ENCODE measurements around the gene ZNF618.

DNA sequence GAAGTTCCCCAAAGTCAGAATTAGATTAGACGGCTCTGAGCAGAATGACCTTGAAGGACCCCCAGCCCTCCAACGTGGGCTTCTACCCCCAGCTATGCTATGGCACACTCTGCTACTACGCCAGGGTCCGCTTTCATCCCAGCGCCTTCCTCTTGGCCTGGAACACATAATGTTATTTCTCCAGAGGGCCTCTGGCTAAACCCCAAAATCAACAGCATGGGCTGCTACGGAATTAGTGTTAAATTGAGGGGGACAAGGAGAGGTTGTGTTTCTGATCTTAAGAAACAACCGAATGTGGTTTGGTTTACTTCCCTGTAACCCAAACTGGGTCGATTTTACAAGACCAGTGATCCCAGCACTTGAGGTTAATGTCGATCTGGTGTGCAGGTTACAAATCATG, 97.1 kb downstream of the ZNF618 start:
- no peak for TF ChIP-seq EP300 (IDR thresholded peaks at IDR 0.05)
- no peak for TF ChIP-seq CTCF (IDR thresholded peaks at IDR 0.05)
- TF ChIP-seq POLR2AphosphoS5 (IDR thresholded peaks at IDR 0.05) = no peak
